A549 (cell line): ENCODE data around the gene CXCL5.

Experiments
- CBX8 ChIP-seq: fragments of 200-600 bp; sonication (generic); IDR thresholded peaks from 2 replicates; pipeline ENCODE4 v1.6.1; 2016
- CHD4 ChIP-seq: fragments of 200-600 bp; sonication (generic); IDR thresholded peaks from 2 replicates; pipeline ENCODE4 v1.6.1; 2016; ENCODE audit warnings: antibody characterized with exemption, mild to moderate bottlenecking, borderline replicate concordance
- CTCF ChIP-seq: fragments of >200 bp; sonication (Bioruptor Twin); formaldehyde crosslinking; IDR thresholded peaks from 3 replicates; pipeline ENCODE4 v1.5.1; 2016
- EP300 ChIP-seq, 2 experiments: fragments of >200 bp; sonication (Bioruptor Twin); formaldehyde crosslinking; IDR thresholded peaks; 2 replicates in 1 of 2; 3 replicates in 1 of 2; pipeline ENCODE4 v1.6.1; 2016 to 2017
- ESRRA ChIP-seq: fragments of 150-350 bp; IDR thresholded peaks from 2 replicates; pipeline ENCODE4 v1.6.1; 2014; ENCODE audit warnings: mild to moderate bottlenecking, low read length, borderline replicate concordance
- NR3C1 ChIP-seq: fragments of >200 bp; sonication (Bioruptor Twin); formaldehyde crosslinking; IDR thresholded peaks from 3 replicates; pipeline ENCODE4 v1.6.1; 2017
- POLR2AphosphoS2 ChIP-seq: conservative IDR thresholded peaks from 2 replicates; pipeline ENCODE4 v1.6.1; 2012; ENCODE audit warnings: low read length, improper control_type of control experiment, inconsistent platforms
- RFX5 ChIP-seq: fragments of 450-650 bp; IDR thresholded peaks from 2 replicates; pipeline ENCODE4 v1.7.1; 2014; ENCODE audit warnings: antibody characterized with exemption, mild to moderate bottlenecking, moderate library complexity
- TP53 ChIP-seq: fragments of 250-450 bp; sonication (Bioruptor Pico); IDR thresholded peaks from 2 replicates; pipeline ENCODE4 v1.5.0; 2021; ENCODE audit warnings: mild to moderate bottlenecking, moderate library complexity
- TF ChIP-seq, protein P1 (sequence below): fragments of >200 bp; sonication (Bioruptor Twin); formaldehyde crosslinking; IDR thresholded peaks from 3 replicates; pipeline ENCODE4 v1.6.1; 2016

- TF ChIP-seq, protein P1, sequence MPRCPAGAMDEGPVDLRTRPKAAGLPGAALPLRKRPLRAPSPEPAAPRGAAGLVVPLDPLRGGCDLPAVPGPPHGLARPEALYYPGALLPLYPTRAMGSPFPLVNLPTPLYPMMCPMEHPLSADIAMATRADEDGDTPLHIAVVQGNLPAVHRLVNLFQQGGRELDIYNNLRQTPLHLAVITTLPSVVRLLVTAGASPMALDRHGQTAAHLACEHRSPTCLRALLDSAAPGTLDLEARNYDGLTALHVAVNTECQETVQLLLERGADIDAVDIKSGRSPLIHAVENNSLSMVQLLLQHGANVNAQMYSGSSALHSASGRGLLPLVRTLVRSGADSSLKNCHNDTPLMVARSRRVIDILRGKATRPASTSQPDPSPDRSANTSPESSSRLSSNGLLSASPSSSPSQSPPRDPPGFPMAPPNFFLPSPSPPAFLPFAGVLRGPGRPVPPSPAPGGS: no peak
- TF ChIP-seq RFX5 (no peak), CTCF (no peak), EP300 (IDR thresholded peaks at IDR 0.05) (no peak), ESRRA (no peak), CHD4 (no peak), POLR2AphosphoS2 (no peak), NR3C1 (no peak), CBX8 (no peak), TP53 (CRISPR knock-in tag) (no peak)
Measured at GRCh38 chr4:73990988-73991741, 7.3 kb downstream of the CXCL5 start.
